ENCODE data around the gene FAM120A.
A peak's percentile ranks its signal among the peaks of the same experiment; 100 is the strongest.

FAM120A gene

GRCh38 chr9:93460689-93461413 lies 9.4 kb downstream of the FAM120A start:
- Mint-ChIP-seq H3K27ac (no peak overlapping the region), H3K36me3 (peaks cover 13% of the 10 kb centered on the region), H3K4me1 (peaks cover 93% of the 10 kb centered on the region), H3K9me3 (no peaks in the 10 kb centered on the region), H3K27me3 (no peaks in the 10 kb centered on the region), H3K4me3 (no peak overlapping the region)

GRCh38 chr9:93461414-93461743 lies 9.9 kb downstream of the FAM120A start:
- H3K27me3 Mint-ChIP-seq: no peaks in the 10 kb centered on the region
- no peak overlapping the region for H3K4me3 Mint-ChIP-seq
- no peaks in the 10 kb centered on the region for H3K9me3 Mint-ChIP-seq
- no peak overlapping the region for H3K27ac Mint-ChIP-seq
- peaks cover 93% of the 10 kb centered on the region for H3K4me1 Mint-ChIP-seq
- H3K36me3 Mint-ChIP-seq: peaks cover 13% of the 10 kb centered on the region

GRCh38 chr9:93461821-93462220 lies 10.3 kb downstream of the FAM120A start:
- Mint-ChIP-seq H3K4me3 (no peak overlapping the region), H3K9me3 (no peaks in the 10 kb centered on the region), H3K4me1 (peaks cover 93% of the 10 kb centered on the region), H3K36me3 (peaks cover 13% of the 10 kb centered on the region), H3K27me3 (no peaks in the 10 kb centered on the region), H3K27ac (no peak overlapping the region)

- Mint-ChIP-seq H3K4me1 (peaks cover 93% of the 10 kb centered on the region), H3K27me3 (no peaks in the 10 kb centered on the region), H3K36me3 (peaks cover 9% of the 10 kb centered on the region), H3K27ac (peak overlapping the region; percentile 76), H3K4me3 (peak overlapping the region; percentile 59), H3K9me3 (no peaks in the 10 kb centered on the region)
Measured at GRCh38 chr9:93463638-93464248, 12.3 kb downstream of the FAM120A start.

GRCh38 chr9:93464395-93464794 lies 12.9 kb downstream of the FAM120A start:
- Mint-ChIP-seq H3K27ac (peak overlapping the region; percentile 17), H3K36me3 (peaks cover 7% of the 10 kb centered on the region), H3K27me3 (no peaks in the 10 kb centered on the region), H3K9me3 (no peaks in the 10 kb centered on the region), H3K4me1 (peaks cover 93% of the 10 kb centered on the region), H3K4me3 (peak overlapping the region; percentile 5)

GRCh38 chr9:93464876-93465275 lies 13.4 kb downstream of the FAM120A start:
- Mint-ChIP-seq H3K36me3 (peaks cover 4% of the 10 kb centered on the region), H3K4me1 (peaks cover 90% of the 10 kb centered on the region)

GRCh38 chr9:93465855-93466254 lies 14.4 kb downstream of the FAM120A start:
- H3K27me3 Mint-ChIP-seq: no peaks in the 10 kb centered on the region

More at GRCh38 chr9:93464876-93465275, 13.4 kb downstream of the FAM120A start:
- H3K9me3 Mint-ChIP-seq: no peaks in the 10 kb centered on the region
- H3K27me3 Mint-ChIP-seq: no peaks in the 10 kb centered on the region
- no peak overlapping the region for H3K27ac Mint-ChIP-seq
- peak overlapping the region; percentile 5 for H3K4me3 Mint-ChIP-seq

GRCh38 chr9:93466416-93467061 lies 15.1 kb downstream of the FAM120A start:
- Mint-ChIP-seq H3K27me3 (no peaks in the 10 kb centered on the region), H3K9me3 (no peaks in the 10 kb centered on the region), H3K27ac (no peak overlapping the region), H3K4me1 (peaks cover 92% of the 10 kb centered on the region), H3K36me3 (peaks cover 3% of the 10 kb centered on the region), H3K4me3 (peak overlapping the region; percentile 13)

More at GRCh38 chr9:93465855-93466254, 14.4 kb downstream of the FAM120A start:
- Mint-ChIP-seq H3K4me3 (peak overlapping the region; percentile 23), H3K4me1 (peaks cover 90% of the 10 kb centered on the region), H3K9me3 (no peaks in the 10 kb centered on the region), H3K27ac (peak overlapping the region; percentile 23), H3K36me3 (peaks cover 3% of the 10 kb centered on the region)

- no peaks in the 10 kb centered on the region for H3K9me3 Mint-ChIP-seq
- H3K4me3 Mint-ChIP-seq: peak overlapping the region; percentile 39
- H3K4me1 Mint-ChIP-seq: peaks cover 89% of the 10 kb centered on the region
- peaks cover 3% of the 10 kb centered on the region for H3K36me3 Mint-ChIP-seq
- no peak overlapping the region for H3K27ac Mint-ChIP-seq
- no peaks in the 10 kb centered on the region for H3K27me3 Mint-ChIP-seq
Measured at GRCh38 chr9:93467062-93467416, 15.6 kb downstream of the FAM120A start.

GRCh38 chr9:93467462-93467861 lies 16.0 kb downstream of the FAM120A start:
- no peak overlapping the region for H3K27ac Mint-ChIP-seq
- H3K4me1 Mint-ChIP-seq: peaks cover 91% of the 10 kb centered on the region
- H3K4me3 Mint-ChIP-seq: peak overlapping the region; percentile 39
- H3K36me3 Mint-ChIP-seq: peaks cover 6% of the 10 kb centered on the region
- no peaks in the 10 kb centered on the region for H3K27me3 Mint-ChIP-seq
- H3K9me3 Mint-ChIP-seq: no peaks in the 10 kb centered on the region

- Mint-ChIP-seq H3K27ac (peak overlapping the region; percentile 49), H3K4me1 (peaks cover 76% of the 10 kb centered on the region), H3K9me3 (no peaks in the 10 kb centered on the region), H3K36me3 (peaks cover 3% of the 10 kb centered on the region), H3K4me3 (no peak overlapping the region), H3K27me3 (no peaks in the 10 kb centered on the region)
Measured at GRCh38 chr9:93468763-93469456, 17.4 kb downstream of the FAM120A start.

- no peaks in the 10 kb centered on the region for H3K27me3 Mint-ChIP-seq
- peaks cover 65% of the 10 kb centered on the region for H3K4me1 Mint-ChIP-seq
- H3K27ac Mint-ChIP-seq: no peak overlapping the region
- H3K9me3 Mint-ChIP-seq: no peaks in the 10 kb centered on the region
- H3K36me3 Mint-ChIP-seq: peaks cover 5% of the 10 kb centered on the region
- H3K4me3 Mint-ChIP-seq: no peak overlapping the region
Measured at GRCh38 chr9:93470391-93470790, 18.9 kb downstream of the FAM120A start.

GRCh38 chr9:93471124-93471523 lies 19.6 kb downstream of the FAM120A start:
- H3K9me3 Mint-ChIP-seq: no peaks in the 10 kb centered on the region
- peaks cover 66% of the 10 kb centered on the region for H3K4me1 Mint-ChIP-seq
- no peak overlapping the region for H3K27ac Mint-ChIP-seq

GRCh38 chr9:93473411-93473810 lies 21.9 kb downstream of the FAM120A start:
- Mint-ChIP-seq H3K27ac (no peak overlapping the region), H3K36me3 (peaks cover 12% of the 10 kb centered on the region), H3K4me3 (no peak overlapping the region), H3K4me1 (peaks cover 54% of the 10 kb centered on the region), H3K27me3 (no peaks in the 10 kb centered on the region), H3K9me3 (no peaks in the 10 kb centered on the region)

More at GRCh38 chr9:93471124-93471523, 19.6 kb downstream of the FAM120A start:
- Mint-ChIP-seq H3K27me3 (no peaks in the 10 kb centered on the region), H3K36me3 (peaks cover 6% of the 10 kb centered on the region), H3K4me3 (no peak overlapping the region)

GRCh38 chr9:93475108-93475507 lies 23.6 kb downstream of the FAM120A start:
- Mint-ChIP-seq H3K9me3 (no peaks in the 10 kb centered on the region), H3K4me3 (no peak overlapping the region), H3K27me3 (no peaks in the 10 kb centered on the region), H3K4me1 (peaks cover 43% of the 10 kb centered on the region), H3K27ac (peak overlapping the region; percentile 52), H3K36me3 (peaks cover 16% of the 10 kb centered on the region)

- Mint-ChIP-seq H3K27me3 (no peaks in the 10 kb centered on the region), H3K27ac (peak overlapping the region; percentile 52), H3K9me3 (no peaks in the 10 kb centered on the region), H3K4me1 (peaks cover 41% of the 10 kb centered on the region), H3K4me3 (no peak overlapping the region), H3K36me3 (peaks cover 17% of the 10 kb centered on the region)
Measured at GRCh38 chr9:93475856-93476255, 24.4 kb downstream of the FAM120A start.

Data from activated naive CD4-positive, alpha-beta T cell treated with anti-CD3 and anti-CD28 coated beads, Interleukin-2, amount 50 U/mL, for 24 hours (primary cell).